Central memory CD8-positive, alpha-beta T cell (primary cell): Measurements from ENCODE around the gene FPR2.
"Not testable (repeated sequence)": the region's sequence is repeated elsewhere in the genome, so short reads cannot be mapped to it uniquely, and the experiment has no call there.

Experiments
- ATAC-seq: fragments of 150-1000 bp; cut with Tn5 transposase; replicated peaks from 2 replicates; pipeline ENCODE4 v1.10.0; 2022; ENCODE audit warnings: mild to moderate bottlenecking, moderate FRiP score, moderate number of reproducible peaks; ENCODE audit not compliant: poor library complexity, severe bottlenecking; ENCODE audit errors: extremely low read depth
- DNase-seq, 2 donors: peaks; one replicate each; pipeline ENCODE4 v3.0.0; 2021; ENCODE audit warnings: low spot score in 2 of 2
- H3K27ac Mint-ChIP-seq: one replicate; pipeline ENCODE4 v1.8.0; 2022; ENCODE audit warnings: low read depth, mild to moderate bottlenecking, moderate library complexity, mixed read lengths
- H3K27me3 Mint-ChIP-seq: one replicate; pipeline ENCODE4 v1.8.0; 2022; ENCODE audit warnings: mixed read lengths
- H3K36me3 Mint-ChIP-seq: one replicate; pipeline ENCODE4 v1.8.0; 2022; ENCODE audit warnings: mild to moderate bottlenecking, moderate library complexity, mixed read lengths; ENCODE audit not compliant: insufficient read depth
- H3K4me1 Mint-ChIP-seq: one replicate; pipeline ENCODE4 v1.8.0; 2022; ENCODE audit warnings: mixed read lengths
- H3K4me3 Mint-ChIP-seq: one replicate; pipeline ENCODE4 v1.8.0; 2022; ENCODE audit warnings: mild to moderate bottlenecking, moderate library complexity, mixed read lengths
- H3K9me3 Mint-ChIP-seq: one replicate; pipeline ENCODE4 v1.8.0; 2022; ENCODE audit warnings: mixed read lengths

The FPR2 gene

GRCh38 chr19:51727349-51727880 is 33.6 kb upstream of the FPR2 start:
- H3K27me3 Mint-ChIP-seq = peaks cover 51% of the 10 kb centered on the region
- no peak overlapping the region for H3K4me3 Mint-ChIP-seq
- no peaks in the 10 kb centered on the region for H3K4me1 Mint-ChIP-seq
- H3K9me3 Mint-ChIP-seq = peaks cover 7% of the 10 kb centered on the region
- H3K27ac Mint-ChIP-seq = no peak overlapping the region
- no peak for DNase-seq
- no peak for ATAC-seq
- no peaks in the 10 kb centered on the region for H3K36me3 Mint-ChIP-seq

- DNase-seq (no peak), ATAC-seq (no peak)
- no peak overlapping the region for H3K4me3 Mint-ChIP-seq
- no peak overlapping the region for H3K27ac Mint-ChIP-seq
- H3K36me3 Mint-ChIP-seq = no peaks in the 10 kb centered on the region
- peaks cover 40% of the 10 kb centered on the region for H3K27me3 Mint-ChIP-seq
- H3K9me3 Mint-ChIP-seq = peaks cover 7% of the 10 kb centered on the region
- no peaks in the 10 kb centered on the region for H3K4me1 Mint-ChIP-seq
Observed at GRCh38 chr19:51729781-51730180, 31.2 kb upstream of the FPR2 start.

GRCh38 chr19:51733742-51734522 is 27.0 kb upstream of the FPR2 start:
- no peak for ATAC-seq

GRCh38 chr19:51735759-51736449 is 25.1 kb upstream of the FPR2 start:
- Mint-ChIP-seq H3K27ac (no peak overlapping the region), H3K27me3 (peaks cover 33% of the 10 kb centered on the region), H3K4me3 (no peak overlapping the region), H3K36me3 (no peaks in the 10 kb centered on the region), H3K9me3 (peaks cover 3% of the 10 kb centered on the region), H3K4me1 (no peaks in the 10 kb centered on the region)
- ATAC-seq (no peak), DNase-seq (no peak)

More at GRCh38 chr19:51733742-51734522, 27.0 kb upstream of the FPR2 start:
- H3K4me3 Mint-ChIP-seq = no peak overlapping the region
- H3K36me3 Mint-ChIP-seq = no peaks in the 10 kb centered on the region
- peaks cover 29% of the 10 kb centered on the region for H3K27me3 Mint-ChIP-seq
- no peaks in the 10 kb centered on the region for H3K4me1 Mint-ChIP-seq
- no peak overlapping the region for H3K27ac Mint-ChIP-seq
- H3K9me3 Mint-ChIP-seq = peaks cover 7% of the 10 kb centered on the region
- no peak for DNase-seq

GRCh38 chr19:51737389-51737788 is 23.6 kb upstream of the FPR2 start:
- peaks cover 33% of the 10 kb centered on the region for H3K27me3 Mint-ChIP-seq
- ATAC-seq = no peak

GRCh38 chr19:51737924-51738323 is 23.1 kb upstream of the FPR2 start:
- no peak for DNase-seq
- no peak for ATAC-seq
- H3K27me3 Mint-ChIP-seq = peaks cover 38% of the 10 kb centered on the region
- no peaks in the 10 kb centered on the region for H3K9me3 Mint-ChIP-seq
- H3K4me3 Mint-ChIP-seq = no peak overlapping the region
- no peaks in the 10 kb centered on the region for H3K4me1 Mint-ChIP-seq
- no peaks in the 10 kb centered on the region for H3K36me3 Mint-ChIP-seq
- H3K27ac Mint-ChIP-seq = no peak overlapping the region

More at GRCh38 chr19:51737389-51737788, 23.6 kb upstream of the FPR2 start:
- H3K36me3 Mint-ChIP-seq = no peaks in the 10 kb centered on the region
- no peak overlapping the region for H3K4me3 Mint-ChIP-seq
- H3K4me1 Mint-ChIP-seq = no peaks in the 10 kb centered on the region
- H3K27ac Mint-ChIP-seq = no peak overlapping the region
- no peak for DNase-seq
- H3K9me3 Mint-ChIP-seq = no peaks in the 10 kb centered on the region

- DNase-seq, H3K4me3 Mint-ChIP-seq, H3K27ac Mint-ChIP-seq, ATAC-seq, H3K9me3 Mint-ChIP-seq, H3K36me3 Mint-ChIP-seq, H3K4me1 Mint-ChIP-seq: not testable (repeated sequence)
- H3K27me3 Mint-ChIP-seq = peaks cover 44% of the 10 kb centered on the region
Observed at GRCh38 chr19:51738523-51738922, 22.5 kb upstream of the FPR2 start.

GRCh38 chr19:51739466-51740213 is 21.3 kb upstream of the FPR2 start:
- no peak for ATAC-seq
- Mint-ChIP-seq H3K4me1 (no peaks in the 10 kb centered on the region), H3K27ac (no peak overlapping the region), H3K36me3 (no peaks in the 10 kb centered on the region), H3K4me3 (no peak overlapping the region), H3K9me3 (no peaks in the 10 kb centered on the region), H3K27me3 (peaks cover 50% of the 10 kb centered on the region)
- no peak for DNase-seq

GRCh38 chr19:51740356-51740755 is 20.6 kb upstream of the FPR2 start:
- H3K9me3 Mint-ChIP-seq = no peaks in the 10 kb centered on the region
- no peaks in the 10 kb centered on the region for H3K4me1 Mint-ChIP-seq
- H3K4me3 Mint-ChIP-seq = no peak overlapping the region
- H3K27me3 Mint-ChIP-seq = peaks cover 46% of the 10 kb centered on the region
- ATAC-seq = no peak
- H3K36me3 Mint-ChIP-seq = no peaks in the 10 kb centered on the region
- no peak overlapping the region for H3K27ac Mint-ChIP-seq
- no peak for DNase-seq

- no peak for DNase-seq
- Mint-ChIP-seq H3K4me1 (no peaks in the 10 kb centered on the region), H3K4me3 (no peak overlapping the region), H3K27me3 (peaks cover 27% of the 10 kb centered on the region), H3K36me3 (no peaks in the 10 kb centered on the region), H3K27ac (no peak overlapping the region), H3K9me3 (peaks cover 10% of the 10 kb centered on the region)
- no peak for ATAC-seq
Observed at GRCh38 chr19:51742789-51743188, 18.2 kb upstream of the FPR2 start.

- H3K36me3 Mint-ChIP-seq = no peaks in the 10 kb centered on the region
- ATAC-seq (no peak), DNase-seq (no peak)
- H3K27me3 Mint-ChIP-seq = peaks cover 27% of the 10 kb centered on the region
- H3K4me3 Mint-ChIP-seq = no peak overlapping the region
- H3K27ac Mint-ChIP-seq = no peak overlapping the region
- peaks cover 14% of the 10 kb centered on the region for H3K9me3 Mint-ChIP-seq
- no peaks in the 10 kb centered on the region for H3K4me1 Mint-ChIP-seq
Observed at GRCh38 chr19:51743405-51743804, 17.6 kb upstream of the FPR2 start.

GRCh38 chr19:51746731-51747130 is 14.2 kb upstream of the FPR2 start:
- H3K36me3 Mint-ChIP-seq = no peaks in the 10 kb centered on the region
- no peak overlapping the region for H3K27ac Mint-ChIP-seq
- H3K4me3 Mint-ChIP-seq = no peak overlapping the region
- DNase-seq (no peak), ATAC-seq (no peak)
- peaks cover 20% of the 10 kb centered on the region for H3K9me3 Mint-ChIP-seq
- H3K4me1 Mint-ChIP-seq = no peaks in the 10 kb centered on the region
- H3K27me3 Mint-ChIP-seq = peaks cover 29% of the 10 kb centered on the region
